ENCODE data around the gene ABCG1.

The ABCG1 gene

DNA sequence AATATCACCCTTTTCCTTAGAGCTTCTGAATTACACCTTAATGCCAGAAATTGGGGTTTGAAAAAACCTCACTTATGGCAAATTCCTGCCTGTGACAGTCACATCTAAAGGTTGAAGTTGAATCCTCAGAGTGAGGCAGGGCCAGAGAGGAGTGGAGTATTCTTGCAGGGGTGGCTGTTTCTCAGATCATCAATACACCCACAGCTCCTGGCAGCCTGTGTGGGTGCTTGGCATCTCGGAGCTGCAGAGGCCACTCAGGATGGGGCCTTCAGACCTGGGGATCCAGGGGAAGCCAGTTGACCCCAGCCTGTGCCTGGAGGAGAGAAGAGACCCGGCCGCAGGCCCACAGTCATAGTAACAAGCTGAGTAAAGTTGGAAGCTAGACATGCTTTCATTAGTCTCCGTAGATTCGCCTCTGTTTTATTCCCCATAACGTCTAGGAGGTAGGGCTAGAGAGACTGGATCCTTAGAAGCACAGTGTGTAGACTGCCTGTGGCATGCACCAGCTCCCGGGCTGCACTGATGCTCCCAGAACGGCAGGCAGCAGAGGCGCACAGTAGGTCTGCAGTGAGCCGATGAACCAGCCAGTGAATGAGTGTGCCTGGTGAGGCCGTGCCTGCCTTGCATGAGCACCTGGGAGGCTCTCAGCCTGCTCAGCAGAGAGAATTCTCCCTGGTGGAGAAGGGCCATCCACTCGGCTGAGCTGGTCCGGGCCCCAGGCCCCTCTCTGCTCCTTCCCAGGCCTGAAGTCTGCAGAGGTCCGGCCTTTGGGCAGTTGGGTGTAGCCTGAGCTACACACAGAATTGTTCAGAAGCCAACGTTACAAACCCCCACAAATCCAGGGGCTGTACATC is 53.4 kb downstream of the ABCG1 start:
- DNase-seq (ENCODE audit: low spot score): no peak

DNA sequence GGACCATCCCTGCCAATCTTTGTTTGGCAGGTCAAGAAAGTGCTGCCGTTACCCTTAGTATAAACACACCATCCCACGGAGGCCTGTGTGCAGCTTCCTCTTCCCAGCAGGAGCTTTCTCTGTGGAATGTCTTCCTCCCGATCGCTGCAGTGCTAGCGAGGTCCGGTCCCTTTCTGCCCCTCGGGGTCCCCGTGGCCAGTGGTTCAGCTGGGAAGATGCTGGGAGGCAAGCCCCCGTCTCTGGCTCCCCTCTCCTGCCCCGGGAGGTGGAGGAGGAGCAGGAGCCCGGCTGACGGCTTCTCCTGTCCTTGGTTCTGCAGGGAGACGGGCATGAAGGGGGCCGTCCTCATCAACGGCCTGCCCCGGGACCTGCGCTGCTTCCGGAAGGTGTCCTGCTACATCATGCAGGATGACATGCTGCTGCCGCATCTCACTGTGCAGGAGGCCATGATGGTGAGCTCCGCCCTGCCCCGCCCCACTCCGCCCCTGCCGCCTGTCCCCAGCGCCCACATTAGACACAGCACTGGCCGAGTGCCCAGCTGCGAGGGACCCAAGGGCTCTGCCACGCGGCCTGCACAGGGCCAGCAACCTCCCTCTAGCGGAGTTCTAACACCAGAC is 54.2 kb downstream of the ABCG1 start:
- DNase-seq (ENCODE audit: low spot score): no peak

DNA sequence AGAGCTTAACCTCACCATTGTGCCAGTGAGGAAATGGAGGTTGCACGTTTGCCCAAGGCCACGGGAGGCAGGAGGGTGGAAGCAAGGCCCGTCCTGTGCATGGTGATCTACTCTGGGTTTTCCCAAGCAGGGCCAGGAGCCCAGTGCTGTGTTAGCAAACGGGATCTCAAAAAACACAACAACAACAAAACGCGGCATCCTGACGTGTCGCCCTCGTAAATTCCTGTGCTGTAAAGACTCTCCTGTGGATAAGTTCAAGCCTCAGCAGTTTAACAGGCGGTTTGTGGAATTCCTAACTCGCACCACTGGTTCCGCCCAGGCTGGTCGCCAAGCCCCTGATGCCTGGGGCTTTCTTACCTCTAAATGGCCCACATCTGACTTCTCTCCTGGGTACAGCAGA is 57.1 kb downstream of the ABCG1 start:
- no peak for DNase-seq (ENCODE audit: low spot score)

GRCh38 chr21:42276526-42277154 is 57.7 kb downstream of the ABCG1 start:
- DNase-seq (ENCODE audit: low spot score): no peak

DNA sequence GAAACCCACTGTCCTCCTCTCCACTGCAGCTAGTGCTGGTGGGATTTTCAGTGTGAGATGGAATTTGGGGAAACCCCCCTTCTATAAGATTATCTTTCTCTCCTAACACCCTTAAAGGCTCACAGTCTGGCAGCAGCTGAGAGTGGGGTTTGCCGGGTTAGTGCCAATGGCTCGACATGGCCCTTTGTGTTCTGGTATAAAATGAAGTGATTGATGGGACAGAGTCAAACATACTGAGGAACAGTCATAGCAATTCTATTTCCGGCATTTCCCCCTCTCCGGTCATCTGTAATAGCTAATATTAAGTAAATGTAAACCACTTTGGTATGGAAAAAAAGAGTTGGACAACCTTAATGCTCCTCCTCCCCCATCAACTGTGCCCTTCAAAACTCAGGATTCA is 58.7 kb downstream of the ABCG1 start:
- DNase-seq (ENCODE audit: low spot score): no peak

GRCh38 chr21:42278451-42279149 is 59.7 kb downstream of the ABCG1 start:
- DNase-seq (ENCODE audit: low spot score): no peak

DNA sequence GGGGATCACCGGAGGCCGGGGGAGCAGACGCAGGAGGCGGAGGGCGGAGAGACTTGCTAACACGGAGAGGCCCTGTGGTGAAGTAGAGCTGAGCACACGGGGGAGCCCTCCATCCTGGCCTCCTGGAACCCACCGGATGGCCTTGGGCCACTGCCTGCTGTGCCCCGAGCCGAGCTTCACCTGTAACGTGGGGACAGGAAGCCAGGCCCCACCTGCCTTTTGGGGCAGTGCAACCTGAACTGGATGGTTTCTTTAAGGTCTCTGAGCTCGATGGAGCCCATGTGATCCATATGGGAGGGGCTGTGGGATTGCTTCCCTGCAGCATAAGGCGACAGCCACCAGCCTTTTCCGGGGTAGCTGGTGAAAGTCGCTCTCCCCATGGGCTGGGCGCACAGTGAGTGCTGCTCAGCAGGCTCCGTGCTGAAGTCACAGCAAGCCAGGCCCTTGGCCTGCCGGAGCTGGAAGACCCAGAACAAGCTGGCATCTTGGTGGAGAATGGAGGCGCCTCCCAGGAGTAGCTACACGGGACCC is 60.5 kb downstream of the ABCG1 start:
- DNase-seq (ENCODE audit: low spot score): no peak

DNA sequence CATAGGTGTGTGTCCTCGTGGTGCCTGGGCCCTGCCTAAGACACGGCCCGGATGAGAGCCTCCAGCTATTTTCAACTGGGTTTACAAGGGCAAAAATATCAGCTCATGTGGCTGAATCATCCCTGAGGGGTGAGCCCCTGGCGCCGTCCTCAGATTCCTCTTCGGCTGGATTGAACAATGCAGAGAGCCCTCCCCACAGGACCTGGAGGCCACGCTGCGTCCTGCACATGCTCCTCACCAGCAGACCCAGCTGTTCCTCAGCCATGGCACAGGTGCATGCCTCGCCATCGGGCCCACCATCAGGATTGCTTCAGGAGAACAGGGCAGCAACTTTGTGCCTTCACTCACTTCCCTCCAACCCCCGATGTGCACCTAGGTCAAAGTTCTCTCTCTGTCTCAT is 60.9 kb downstream of the ABCG1 start:
- no peak for DNase-seq (ENCODE audit: low spot score)

DNA sequence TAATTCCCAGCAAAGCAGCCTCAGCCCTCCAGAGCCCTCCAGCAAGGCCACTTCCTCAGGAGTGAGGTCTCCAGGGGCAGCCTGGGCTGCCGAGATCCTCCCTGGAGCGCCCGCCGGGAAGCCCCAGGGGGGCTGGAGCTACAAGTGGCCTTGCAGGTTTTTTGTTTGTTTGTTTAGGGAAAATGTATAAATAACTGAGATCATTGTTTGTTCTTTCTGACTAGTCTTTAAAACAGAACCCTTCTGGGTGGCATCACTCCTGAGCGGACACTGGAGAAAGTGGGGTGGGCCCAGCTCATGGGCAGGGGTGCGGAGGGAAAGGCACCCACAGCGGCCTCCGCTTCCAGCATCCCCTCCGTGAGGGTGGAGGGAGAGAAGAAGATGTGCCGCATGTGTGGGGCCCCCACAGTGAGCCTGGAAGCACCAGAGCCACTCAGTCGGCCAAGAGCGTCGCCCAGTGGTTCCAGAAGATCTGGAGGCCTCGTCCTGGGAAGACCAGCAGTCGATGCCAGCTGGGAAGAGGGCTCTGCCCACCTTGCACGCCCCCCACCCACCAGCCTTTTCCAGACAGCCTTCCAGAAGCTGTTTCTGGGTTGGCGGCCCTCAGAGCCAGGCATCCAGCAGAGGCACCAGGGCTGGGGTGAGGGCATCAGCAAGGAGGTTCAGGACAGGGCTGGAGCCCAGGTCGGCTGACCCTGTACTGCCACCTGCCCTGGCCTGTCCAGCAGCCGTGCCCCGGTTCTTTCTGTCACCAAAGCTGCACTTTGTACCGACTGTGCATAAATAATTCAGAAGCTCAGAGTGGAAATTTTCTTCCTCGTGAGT is 61.6 kb downstream of the ABCG1 start:
- no peak for DNase-seq (ENCODE audit: low spot score)

DNA sequence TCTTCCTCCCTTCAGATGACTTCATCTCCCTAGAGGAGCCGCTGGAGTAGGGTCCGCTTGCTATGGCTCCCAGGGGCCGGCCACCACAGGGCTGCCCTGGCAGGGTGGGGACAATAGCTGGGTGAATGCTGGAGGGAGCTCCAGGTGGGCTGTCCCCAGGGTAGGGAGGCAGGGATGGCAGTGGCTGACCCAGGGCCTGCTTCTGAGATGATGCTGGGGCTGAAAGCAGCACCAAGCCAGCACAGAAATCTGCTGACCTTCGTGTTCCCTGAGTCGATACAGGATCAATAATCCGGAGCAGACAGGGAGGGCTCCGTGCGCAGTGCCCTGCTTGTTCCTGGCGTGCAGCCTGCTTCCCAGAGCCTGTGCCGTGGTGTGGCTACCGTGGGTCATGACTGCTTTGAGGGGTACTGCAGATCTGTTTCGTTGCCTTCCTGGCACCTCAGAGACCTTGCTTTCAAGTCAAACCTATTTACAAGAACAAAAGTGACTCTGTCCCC is 62.3 kb downstream of the ABCG1 start:
- DNase-seq (ENCODE audit: low spot score): no peak

DNA sequence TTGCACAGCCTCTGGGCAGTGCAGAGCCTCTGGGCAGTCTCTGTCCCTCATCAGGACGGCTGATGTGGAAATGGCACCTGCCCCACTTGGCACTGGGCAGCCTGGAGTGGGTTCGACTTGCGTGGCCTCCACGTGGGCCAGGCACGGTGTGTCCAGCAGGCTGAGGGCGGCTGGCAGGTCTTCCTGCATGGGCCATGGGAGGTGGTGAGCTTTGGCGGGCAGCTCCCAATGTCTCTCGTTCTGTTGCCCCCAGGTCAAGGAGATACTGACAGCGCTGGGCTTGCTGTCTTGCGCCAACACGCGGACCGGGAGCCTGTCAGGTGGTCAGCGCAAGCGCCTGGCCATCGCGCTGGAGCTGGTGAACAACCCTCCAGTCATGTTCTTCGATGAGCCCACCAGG is 63.1 kb downstream of the ABCG1 start:
- DNase-seq (ENCODE audit: low spot score): no peak

GRCh38 chr21:42282715-42283114 is 63.8 kb downstream of the ABCG1 start:
- no peak for DNase-seq (ENCODE audit: low spot score)

GRCh38 chr21:42285569-42286245 is 66.8 kb downstream of the ABCG1 start:
- no peak for DNase-seq (ENCODE audit: low spot score)

GRCh38 chr21:42286416-42286815 is 67.5 kb downstream of the ABCG1 start:
- DNase-seq (ENCODE audit: low spot score): no peak

GRCh38 chr21:42287193-42288083 is 68.5 kb downstream of the ABCG1 start:
- DNase-seq (ENCODE audit: low spot score): no peak

DNA sequence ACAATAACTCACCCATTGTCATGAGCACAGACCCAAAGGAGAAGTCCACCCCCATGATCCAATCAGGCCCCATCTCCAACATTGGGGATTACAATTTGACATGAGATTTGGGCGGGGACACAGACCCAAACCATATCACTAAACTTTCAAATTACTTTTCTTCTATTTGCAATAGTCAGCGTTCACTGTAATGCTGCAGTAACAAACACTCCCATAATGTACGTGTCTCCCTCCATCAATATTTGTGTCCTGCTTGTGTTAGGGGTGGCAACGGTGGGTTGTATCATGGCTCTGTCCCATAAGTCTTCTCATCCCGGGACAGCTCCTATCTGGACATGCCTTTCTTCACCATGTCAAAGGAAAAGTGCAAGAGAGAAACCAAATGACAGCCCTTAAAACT is 70.0 kb downstream of the ABCG1 start:
- no peak for DNase-seq (ENCODE audit: low spot score)

GRCh38 chr21:42289926-42290325 is 71.0 kb downstream of the ABCG1 start:
- no peak for DNase-seq (ENCODE audit: low spot score)

DNA sequence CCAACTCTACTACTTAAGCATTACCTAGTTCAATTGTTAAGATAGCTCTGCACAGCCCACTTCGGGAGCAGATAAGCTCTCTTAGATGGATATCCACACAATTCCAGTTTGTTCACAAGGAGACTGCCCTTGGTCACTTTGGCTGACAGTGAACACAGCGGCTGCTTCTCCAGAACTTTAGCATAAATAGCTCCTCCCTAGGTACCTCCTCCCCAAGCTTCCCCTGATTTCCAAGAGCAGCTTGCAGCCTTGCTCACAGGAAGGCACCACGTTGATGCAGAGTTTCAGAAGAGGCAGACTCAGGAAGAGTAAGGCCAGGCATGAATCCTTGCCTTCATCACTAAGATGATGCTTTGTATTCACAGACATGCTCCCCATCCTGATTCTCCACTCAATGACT is 71.6 kb downstream of the ABCG1 start:
- no peak for DNase-seq (ENCODE audit: low spot score)

GRCh38 chr21:42291003-42291750 is 72.2 kb downstream of the ABCG1 start:
- DNase-seq (ENCODE audit: low spot score): no peak

Measured in hepatic stellate cell (primary cell).